GM23338 (cell line): ENCODE results near the gene DENND2C. TPM values are rescaled to one million over a fixed set of nuclear protein-coding genes. Genes with fewer than 3 reads are reported as not detected.

Experiments used
- ATAC-seq: fragments of 200-7000 bp; cut with Tn5 transposase; 3 replicates; pipeline ENCODE4 v1.9.1; 2020
- DNase-seq: peaks from one replicate; pipeline ENCODE4 v3.0.0-alpha.2; 2015; ENCODE audit warnings: low spot score
- H2AFZ ChIP-seq: fragments of 200-600 bp; sonication (generic); 2 replicates; pipeline ENCODE4 v1.8.0; 2016; ENCODE audit warnings: antibody characterized with exemption, mild to moderate bottlenecking, moderate library complexity
- H3F3A ChIP-seq: fragments of 200-600 bp; sonication (generic); replicated peaks from 2 replicates; pipeline ENCODE4 v1.8.0; 2017; ENCODE audit warnings: antibody characterized with exemption, mixed run types, low read depth
- H3K27ac ChIP-seq: fragments of 200-600 bp; sonication (generic); 2 replicates; pipeline ENCODE4 v1.6.1; 2016; ENCODE audit warnings: low read depth
- H3K27me3 ChIP-seq: fragments of 200-600 bp; sonication (generic); 2 replicates; pipeline ENCODE4 v1.8.0; 2016; ENCODE audit warnings: mild to moderate bottlenecking, mixed run types, moderate library complexity; ENCODE audit not compliant: insufficient read depth
- H3K36me3 ChIP-seq: fragments of 200-600 bp; sonication (generic); 2 replicates; pipeline ENCODE4 v1.8.0; 2016; ENCODE audit warnings: mild to moderate bottlenecking; ENCODE audit not compliant: insufficient read depth
- H3K4me1 ChIP-seq: fragments of 200-600 bp; sonication (generic); 2 replicates; pipeline ENCODE4 v1.8.0; 2016; ENCODE audit warnings: mild to moderate bottlenecking, moderate library complexity; ENCODE audit not compliant: insufficient read depth
- H3K4me2 ChIP-seq: fragments of 200-600 bp; sonication (generic); 2 replicates; pipeline ENCODE4 v1.7.1; 2017; ENCODE audit warnings: mixed run types
- H3K4me3 ChIP-seq: fragments of 200-600 bp; sonication (generic); 2 replicates; pipeline ENCODE4 v1.6.1; 2016; ENCODE audit warnings: mixed run types
- H3K79me2 ChIP-seq: fragments of 200-600 bp; sonication (generic); replicated peaks from 2 replicates; pipeline ENCODE4 v1.8.0; 2017; ENCODE audit warnings: mild to moderate bottlenecking; ENCODE audit not compliant: insufficient read depth
- H3K9me2 ChIP-seq: fragments of 200-600 bp; sonication (generic); 2 replicates; pipeline ENCODE4 v1.8.0; 2017; ENCODE audit not compliant: insufficient read depth
- H4K20me1 ChIP-seq: fragments of 200-600 bp; sonication (generic); replicated peaks from 2 replicates; pipeline ENCODE4 v1.8.0; 2017; ENCODE audit warnings: mild to moderate bottlenecking; ENCODE audit not compliant: insufficient read depth
- H3K27ac Mint-ChIP-seq: 2 replicates; pipeline ENCODE4 v1.8.0; 2020; ENCODE audit warnings: inconsistent platforms, mild to moderate bottlenecking, moderate library complexity, mixed read lengths
- H3K27me3 Mint-ChIP-seq: 3 replicates; pipeline ENCODE4 v1.8.0; 2022; ENCODE audit warnings: low read depth, mild to moderate bottlenecking, moderate library complexity, mixed read lengths, inconsistent platforms; ENCODE audit not compliant: insufficient read depth, poor library complexity
- H3K36me3 Mint-ChIP-seq: 3 replicates; pipeline ENCODE4 v1.8.0; 2021; ENCODE audit warnings: low read depth, mild to moderate bottlenecking, inconsistent platforms, moderate library complexity, mixed read lengths
- H3K4me1 Mint-ChIP-seq: 3 replicates; pipeline ENCODE4 v1.8.0; 2020; ENCODE audit warnings: mild to moderate bottlenecking, inconsistent platforms, mixed read lengths
- H3K4me3 Mint-ChIP-seq: 3 replicates; pipeline ENCODE4 v1.8.0; 2021; ENCODE audit warnings: moderate library complexity, mild to moderate bottlenecking, inconsistent platforms, mixed read lengths
- H3K9me3 Mint-ChIP-seq: 3 replicates; pipeline ENCODE4 v1.8.0; 2020; ENCODE audit warnings: moderate library complexity, mild to moderate bottlenecking, inconsistent platforms, mixed read lengths
- CTCF ChIP-seq, 2 experiments: fragments of 200-600 bp in 1 of 2; sonication (generic) in 1 of 2; conservative IDR thresholded peaks; 2 replicates each; pipeline versions ENCODE4 v1.5.1 to v1.6.1; 2016 to 2017; ENCODE audit warnings: antibody characterized with exemption in 2 of 2, low read depth in 2 of 2, mild to moderate bottlenecking in 2 of 2, moderate library complexity in 1 of 2
- ETS1 ChIP-seq: IDR thresholded peaks from 2 replicates; pipeline ENCODE4 v1.6.1; 2016; ENCODE audit warnings: antibody characterized with exemption
- EZH2 ChIP-seq: fragments of 200-600 bp; sonication (generic); IDR thresholded peaks from one replicate; pipeline ENCODE4 v1.8.0; 2017; ENCODE audit warnings: antibody characterized with exemption, mild to moderate bottlenecking, low read depth; ENCODE audit not compliant: unreplicated experiment
- EZH2phosphoT487 ChIP-seq: fragments of 200-600 bp; sonication (generic); IDR thresholded peaks from one replicate; pipeline ENCODE4 v1.8.1; 2018; ENCODE audit warnings: antibody characterized with exemption; ENCODE audit not compliant: unreplicated experiment
- JUNB ChIP-seq: IDR thresholded peaks from one replicate; pipeline ENCODE4 v1.6.1; 2016; ENCODE audit warnings: antibody characterized with exemption; ENCODE audit not compliant: unreplicated experiment
- REST ChIP-seq: IDR thresholded peaks from one replicate; pipeline ENCODE4 v1.6.1; 2018; ENCODE audit warnings: antibody characterized with exemption; ENCODE audit not compliant: unreplicated experiment
- STAT1 ChIP-seq: IDR thresholded peaks from one replicate; pipeline ENCODE4 v1.6.1; 2016; ENCODE audit warnings: antibody characterized with exemption; ENCODE audit not compliant: unreplicated experiment
- ZNF114 ChIP-seq: fragments of 250-450 bp; sonication (Bioruptor Pico); IDR thresholded peaks from 2 replicates; pipeline ENCODE4 v1.5.0; 2020; ENCODE audit warnings: mild to moderate bottlenecking, moderate library complexity
- ZNF331 ChIP-seq: fragments of 250-450 bp; sonication (Bioruptor Pico); IDR thresholded peaks from 2 replicates; pipeline ENCODE4 v1.5.0; 2020; ENCODE audit warnings: low read depth, mild to moderate bottlenecking, moderate library complexity
- ZNF462 ChIP-seq: fragments of 250-450 bp; sonication (Bioruptor Pico); IDR thresholded peaks from 2 replicates; pipeline ENCODE4 v1.5.0; 2020; ENCODE audit warnings: mild to moderate bottlenecking, moderate library complexity
- polyA plus RNA-seq: library from polyadenylated mRNA; unstranded; fragments of >200 nt; fragmentation: Nextera tagmentation; extraction: Ambion mirVana; gene quantifications from 2 replicates; pipeline ENCODE4 v1.2.1, GENCODE V29; 2016
- total RNA-seq: library from RNA; depleted of rRNA; stranded (reverse); fragments of >200 nt; shearing (Covaris generic); gene quantifications from 2 replicates; pipeline ENCODE4 v1.2.3, GENCODE V29; 2014

The DENND2C gene
- total and polyA plus RNA-seq, 2 experiments from 2014 or later, result 4.1 to 7.0 TPM

- TF ChIP-seq CTCF (conservative IDR thresholded peaks at IDR 0.05; ENCODE audit: low read depth in 2 of 2), result no peak
Measured at GRCh38 chr1:114676115-114676514, 6.3 kb upstream of the DENND2C start (continued).

GRCh38 chr1:114671939-114672275 is 2.1 kb upstream of the DENND2C start:
- H3K36me3 ChIP-seq, result no peaks in the 10 kb centered on the region
- H3K36me3 Mint-ChIP-seq, result no peaks in the 10 kb centered on the region
- 0 out of 2 replicates have a peak, but pooled peaks cover 4% of the 10 kb centered on the region for H3K4me1 ChIP-seq
- H3K27ac ChIP-seq, result no peak overlapping the region
- H3K79me2 ChIP-seq, result no peaks in the 10 kb centered on the region
- H3F3A ChIP-seq, result peaks cover 7% of the 10 kb centered on the region; the same call in 1 of the 2 replicates
- H3K27me3 ChIP-seq, result peaks cover 26% of the 10 kb centered on the region; the same call in 1 of the 2 replicates
- no peaks in the 10 kb centered on the region for H3K9me3 Mint-ChIP-seq
- H2AFZ ChIP-seq, result no peak overlapping the region
- no peak overlapping the region for H3K4me3 ChIP-seq
- H3K4me3 Mint-ChIP-seq, result no peak overlapping the region
- ATAC-seq (no peak), DNase-seq (no peak)
- H3K27ac Mint-ChIP-seq, result no peak overlapping the region
- no peaks in the 10 kb centered on the region for H3K9me2 ChIP-seq
- no peaks in the 10 kb centered on the region for H4K20me1 ChIP-seq
- peaks cover 4% of the 10 kb centered on the region; the same call in 2 of the 3 replicates for H3K4me1 Mint-ChIP-seq
- H3K27me3 Mint-ChIP-seq, result peaks cover 5% of the 10 kb centered on the region
- H3K4me2 ChIP-seq, result no peak overlapping the region
- TF ChIP-seq STAT1 (no peak), ZNF462 (CRISPR knock-in tag) (no peak), JUNB (no peak), ETS1 (no peak), REST (no peak), EZH2 (no peak), ZNF331 (CRISPR knock-in tag) (no peak), EZH2phosphoT487 (no peak), ZNF114 (no peak), CTCF (conservative IDR thresholded peaks at IDR 0.05; ENCODE audit: low read depth in 2 of 2) (no peak)
